ENCODE results near the gene BCL2L15. TPM values are rescaled to one million over a fixed set of nuclear protein-coding genes. Genes with fewer than 3 reads are reported as not detected.

The BCL2L15 gene
- 0.26 and 0.31 TPM in 2 replicates for total RNA-seq

DNA sequence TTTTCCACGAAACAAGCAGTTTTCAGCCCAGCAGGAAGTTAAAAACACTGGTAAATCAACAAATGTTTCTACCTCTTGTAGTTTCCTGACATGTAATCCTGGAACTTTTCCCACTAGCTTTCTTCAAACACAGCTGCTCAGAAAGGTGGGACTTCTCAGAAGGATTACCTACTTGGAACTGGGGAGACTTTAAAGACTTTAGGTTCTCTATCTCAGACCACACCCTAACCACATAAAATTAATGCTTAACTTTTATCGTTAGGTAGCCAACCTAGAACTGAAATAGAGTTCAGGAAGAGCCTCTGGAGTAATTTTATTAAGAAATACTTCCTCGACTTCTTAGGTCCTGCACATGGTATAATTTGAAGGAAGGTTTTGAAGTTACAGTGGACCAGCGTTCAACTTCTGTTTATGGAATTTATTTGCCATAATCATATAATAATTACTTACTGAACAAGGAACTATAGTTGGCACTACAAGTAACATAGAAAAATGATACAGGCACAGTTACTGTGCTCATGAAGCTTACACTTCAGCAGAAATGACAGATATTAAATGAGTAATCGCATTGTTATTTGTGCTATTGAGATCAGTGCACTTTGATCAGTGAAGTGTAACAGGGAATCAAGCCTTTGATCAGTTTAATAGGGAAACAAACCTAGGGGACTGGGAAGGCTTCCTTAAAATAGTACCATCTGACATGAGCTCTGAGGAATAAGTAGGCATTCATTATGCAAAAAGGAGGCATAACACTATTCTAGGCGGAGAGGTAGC is at the start of gene BCL2L15:
Gene BCL2L15 (minus strand): TSS at position 180 of the 774 bp plus-strand sequence. CDS start 206 bp downstream, outside the sequence.

DNA sequence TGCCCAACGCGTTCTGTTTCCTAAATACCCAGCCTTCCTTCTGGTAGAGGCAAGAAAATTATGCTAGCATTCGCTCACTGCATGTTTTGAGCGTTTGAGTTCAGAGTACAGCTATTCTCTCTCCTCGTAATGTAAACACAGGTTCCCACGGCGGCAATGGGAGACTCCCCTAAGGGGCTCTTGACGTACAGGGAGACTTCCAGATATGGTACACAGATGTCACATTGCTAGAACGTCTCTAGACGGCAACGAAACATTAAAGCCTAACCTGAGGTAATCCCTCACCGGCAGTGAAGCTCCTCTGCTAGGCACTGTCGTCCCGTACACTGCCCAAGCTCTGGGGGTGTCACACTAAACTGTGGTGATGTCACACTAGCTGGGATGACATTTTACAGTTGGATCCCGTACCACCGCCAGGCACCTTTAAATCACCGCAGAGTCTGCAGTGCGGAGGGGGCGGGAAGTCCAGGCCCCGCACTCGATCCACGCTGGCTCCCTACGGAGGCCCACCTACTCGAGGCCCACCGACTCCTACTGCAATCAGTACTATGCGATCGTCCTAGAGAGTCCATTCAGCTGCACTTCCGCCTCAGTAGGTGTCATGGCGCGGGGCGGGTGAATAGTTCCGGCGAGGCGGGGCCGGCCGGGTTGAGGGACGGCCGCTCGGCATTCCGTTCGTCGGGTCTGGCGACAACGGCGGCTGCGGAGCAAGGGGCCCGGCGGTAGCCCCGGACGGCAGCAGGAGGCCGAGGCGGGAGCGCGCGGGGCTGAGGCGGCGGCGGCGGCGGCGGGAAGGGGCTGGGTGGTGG is 41.8 kb upstream of the BCL2L15 start, which contains the start of gene HIPK1:
Gene HIPK1 (plus strand): TSS at position 384 of the 809 bp plus-strand sequence.

DNA sequence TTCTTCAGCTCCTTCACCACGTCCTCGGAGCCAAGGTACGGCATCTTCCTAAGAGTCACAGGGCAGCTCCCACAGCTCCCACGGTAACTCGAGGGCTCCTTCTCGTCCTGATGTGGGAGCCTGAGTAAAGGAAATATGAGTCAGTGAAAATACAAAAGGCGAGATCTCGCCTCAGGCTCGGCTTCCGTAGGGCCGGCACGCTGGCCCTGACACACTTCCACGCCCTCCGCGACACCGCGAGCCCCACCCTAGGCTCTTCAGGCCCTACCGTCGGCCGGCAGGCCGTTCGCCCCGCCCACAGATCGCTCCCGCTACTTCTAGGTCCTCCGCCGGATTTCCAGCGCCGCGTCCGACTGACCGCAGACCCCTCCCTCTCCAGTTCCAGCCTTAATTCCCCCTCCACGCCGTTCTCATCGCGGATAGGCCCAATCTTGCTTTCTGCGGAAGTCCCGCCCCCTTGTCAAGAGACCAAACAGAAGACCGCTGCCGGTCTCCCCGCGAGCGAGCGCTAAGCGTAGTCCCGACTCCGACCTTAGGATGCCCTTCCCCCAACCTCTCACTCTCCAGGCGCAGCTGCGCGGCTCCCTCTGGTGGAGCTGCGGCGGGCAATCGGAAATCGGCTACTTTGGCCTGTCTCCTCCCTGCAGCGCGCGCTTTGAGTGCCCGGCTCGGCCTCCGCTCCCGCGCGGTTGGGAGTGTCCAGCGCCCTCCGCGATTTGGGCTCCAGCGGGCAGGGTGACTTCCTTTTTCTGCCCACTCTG is 17.5 kb upstream of the BCL2L15 start, which contains the start of the genes AP4B1 and DCLRE1B:
Gene AP4B1 (minus strand): TSS at position 126 of the 761 bp plus-strand sequence. CDS start 82 bp downstream, at position 44.
Gene DCLRE1B (plus strand): TSS at position 653 of the 761 bp plus-strand sequence. CDS start 261 bp downstream, outside the sequence.

DNA sequence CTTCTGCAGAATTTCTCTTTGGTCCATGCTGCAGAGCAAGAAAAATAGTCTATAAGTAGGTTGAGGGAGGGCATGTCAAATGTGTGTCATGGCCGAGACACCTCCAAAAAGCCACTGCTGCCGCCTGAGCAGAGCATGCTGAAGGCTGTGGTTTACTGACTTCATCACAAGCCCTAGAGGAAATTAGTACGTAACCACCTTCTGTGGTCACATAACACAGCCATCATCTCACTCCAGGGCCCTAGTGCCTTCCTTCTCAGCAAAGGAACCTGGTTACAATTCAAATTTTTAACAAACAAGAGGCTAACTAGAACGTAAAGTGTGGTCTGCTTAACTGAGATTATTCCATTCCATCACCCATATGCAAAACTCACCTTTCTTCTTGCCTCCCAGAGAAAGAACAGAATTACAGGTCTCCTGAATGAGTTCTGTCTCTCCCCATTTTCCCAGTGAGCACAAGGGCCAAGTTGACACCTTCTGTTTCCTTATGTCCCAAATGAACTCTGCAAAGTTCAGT is 15.7 kb downstream of the BCL2L15 start, which contains the start of gene PTPN22:
Gene PTPN22 (minus strand): TSS at position 116 of the 517 bp plus-strand sequence.

Other genes with a start within 250 kb of the BCL2L15 start
- 33.6 and 36.3 TPM in 2 replicates for gene PHTF1, start 128.1 kb downstream of the BCL2L15 start, total RNA-seq
- gene RSBN1, start 75.1 kb downstream of the BCL2L15 start, total RNA-seq, result 5.4 and 12.9 TPM in 2 replicates
- 0.50 and 1.1 TPM in 2 replicates for gene PTPN22, start 15.9 kb downstream of the BCL2L15 start, total RNA-seq
- 13.4 and 17.8 TPM in 2 replicates for gene AP4B1, start 17.2 kb upstream of the BCL2L15 start, total RNA-seq
- 1.9 and 3.2 TPM in 2 replicates for gene DCLRE1B, start 17.7 kb upstream of the BCL2L15 start, total RNA-seq
- 22.6 and 23.5 TPM in 2 replicates for gene HIPK1, start 41.7 kb upstream of the BCL2L15 start, total RNA-seq
- gene OLFML3, start 91.9 kb upstream of the BCL2L15 start, total RNA-seq, result 19.6 and 50.0 TPM in 2 replicates

Measured in aortic smooth muscle cell (primary cell).